Measurements from ENCODE around the gene FAM221A.

The FAM221A gene

DNA sequence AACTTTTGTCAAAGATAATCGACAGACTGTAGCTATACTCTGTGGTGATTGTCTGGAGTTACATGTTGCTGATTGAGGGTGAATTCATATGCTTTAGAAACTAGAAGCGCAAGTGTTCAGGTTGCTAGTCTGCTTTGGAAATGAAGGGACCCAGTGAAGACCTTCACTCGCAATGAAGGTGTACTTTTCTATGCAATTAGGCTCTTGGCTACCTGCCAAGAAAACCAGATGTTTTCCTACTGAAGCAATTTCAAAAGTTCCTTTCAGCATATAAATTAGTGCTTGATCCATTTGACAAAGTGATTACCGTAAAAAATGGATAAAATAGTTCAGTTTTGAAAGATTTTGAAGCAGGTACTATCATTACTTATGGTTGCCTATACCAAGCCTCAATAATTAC, 20.0 kb downstream of the FAM221A start:
- no peak overlapping the region for H3K27ac ChIP-seq
- TF ChIP-seq, protein P1, sequence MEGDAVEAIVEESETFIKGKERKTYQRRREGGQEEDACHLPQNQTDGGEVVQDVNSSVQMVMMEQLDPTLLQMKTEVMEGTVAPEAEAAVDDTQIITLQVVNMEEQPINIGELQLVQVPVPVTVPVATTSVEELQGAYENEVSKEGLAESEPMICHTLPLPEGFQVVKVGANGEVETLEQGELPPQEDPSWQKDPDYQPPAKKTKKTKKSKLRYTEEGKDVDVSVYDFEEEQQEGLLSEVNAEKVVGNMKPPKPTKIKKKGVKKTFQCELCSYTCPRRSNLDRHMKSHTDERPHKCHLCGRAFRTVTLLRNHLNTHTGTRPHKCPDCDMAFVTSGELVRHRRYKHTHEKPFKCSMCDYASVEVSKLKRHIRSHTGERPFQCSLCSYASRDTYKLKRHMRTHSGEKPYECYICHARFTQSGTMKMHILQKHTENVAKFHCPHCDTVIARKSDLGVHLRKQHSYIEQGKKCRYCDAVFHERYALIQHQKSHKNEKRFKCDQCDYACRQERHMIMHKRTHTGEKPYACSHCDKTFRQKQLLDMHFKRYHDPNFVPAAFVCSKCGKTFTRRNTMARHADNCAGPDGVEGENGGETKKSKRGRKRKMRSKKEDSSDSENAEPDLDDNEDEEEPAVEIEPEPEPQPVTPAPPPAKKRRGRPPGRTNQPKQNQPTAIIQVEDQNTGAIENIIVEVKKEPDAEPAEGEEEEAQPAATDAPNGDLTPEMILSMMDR (conservative IDR thresholded peaks at IDR 0.05): no peak
- no peak for TF ChIP-seq ZFX (IDR thresholded peaks at IDR 0.05)

GRCh38 chr7:23709081-23709750, 29.2 kb downstream of the FAM221A start:
- no peak overlapping the region for H3K27ac ChIP-seq
- no peak for TF ChIP-seq ZFX (IDR thresholded peaks at IDR 0.05)
- TF ChIP-seq, protein P1 (conservative IDR thresholded peaks at IDR 0.05): no peak

GRCh38 chr7:23710000-23710399, 30.0 kb downstream of the FAM221A start, which contains the start of gene STK31:
Gene STK31, plus strand, starts transcription at chr7:23710219. Its CDS starts 67 bp downstream, at chr7:23710286.
- no peak within 1 kb of the TSS for H3K27ac ChIP-seq
- no peak for TF ChIP-seq ZFX (IDR thresholded peaks at IDR 0.05)
- TF ChIP-seq, protein P1 (conservative IDR thresholded peaks at IDR 0.05): no peak

- TF ChIP-seq ZFX (IDR thresholded peaks at IDR 0.05): no peak
- TF ChIP-seq, protein P1 (conservative IDR thresholded peaks at IDR 0.05): peak; percentile 70
- H3K27ac ChIP-seq: no peak overlapping the region
Observed at GRCh38 chr7:23712368-23713284, 32.6 kb downstream of the FAM221A start.

DNA sequence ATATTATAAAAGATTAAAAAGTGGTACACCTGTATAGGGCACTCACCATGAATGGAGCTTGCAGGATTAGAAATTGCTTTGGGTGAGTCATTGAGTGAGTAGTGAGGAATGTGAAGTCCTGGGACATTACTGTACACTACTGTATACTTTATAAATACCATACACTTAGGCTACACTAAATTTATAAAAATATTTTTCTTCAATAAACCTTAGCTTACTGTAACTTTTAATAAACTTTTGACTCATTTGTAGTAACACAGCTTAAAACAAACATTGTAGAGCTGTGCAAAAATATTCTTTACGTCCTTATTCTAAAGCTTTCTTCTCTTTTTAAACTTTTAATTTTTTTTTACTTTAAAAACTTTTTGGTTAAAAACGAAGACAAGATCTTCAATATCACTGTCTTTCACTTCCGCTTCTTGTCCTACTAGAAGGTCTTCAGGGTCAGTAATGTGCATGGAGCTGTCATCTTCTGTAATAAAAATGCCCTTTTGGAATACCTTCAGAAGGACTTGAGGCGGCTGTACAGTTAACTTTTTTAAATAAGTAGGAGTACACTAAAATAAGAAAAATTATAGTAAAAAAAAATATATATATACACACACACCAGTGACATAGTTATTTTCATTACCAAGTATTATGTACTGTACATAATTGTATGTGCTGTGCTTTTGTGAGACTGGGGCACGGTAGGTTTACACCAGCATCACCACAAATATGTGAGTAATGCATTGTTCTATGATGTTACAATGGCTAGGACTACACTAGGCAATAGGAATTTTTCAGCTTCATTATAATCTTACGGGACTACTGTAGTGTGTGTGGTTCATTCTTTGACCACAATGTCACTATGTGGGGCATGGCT, 33.5 kb downstream of the FAM221A start:
- no peak overlapping the region for H3K27ac ChIP-seq
- no peak for TF ChIP-seq ZFX (IDR thresholded peaks at IDR 0.05)
- TF ChIP-seq, protein P1 (conservative IDR thresholded peaks at IDR 0.05): no peak

DNA sequence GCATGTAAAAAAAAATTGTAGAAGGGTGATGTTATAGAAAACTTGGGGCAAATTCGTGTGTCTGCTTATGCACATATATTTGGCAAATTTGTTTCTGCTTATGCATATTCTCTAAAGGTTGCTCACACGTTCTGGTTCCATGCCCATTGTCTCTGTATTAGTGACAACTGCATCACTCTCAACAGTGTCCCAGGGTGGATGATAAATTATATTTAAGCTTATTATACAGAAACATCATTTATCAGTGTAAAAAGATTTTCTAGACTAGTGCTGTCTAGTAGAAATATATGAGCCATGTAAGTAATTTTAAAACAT, 34.1 kb downstream of the FAM221A start:
- no peak overlapping the region for H3K27ac ChIP-seq
- TF ChIP-seq, protein P1 (conservative IDR thresholded peaks at IDR 0.05): no peak
- TF ChIP-seq ZFX (IDR thresholded peaks at IDR 0.05): no peak
